HuH-7.5 (cell line): ENCODE results near the gene CFC1.
"Not testable (repeated sequence)": the region's sequence is repeated elsewhere in the genome, so short reads cannot be mapped to it uniquely, and the experiment has no call there.

Source experiments
- DNase-seq: peaks from one replicate; pipeline ENCODE4 v3.0.0; 2011; ENCODE audit warnings: low spot score

The CFC1 gene

DNA sequence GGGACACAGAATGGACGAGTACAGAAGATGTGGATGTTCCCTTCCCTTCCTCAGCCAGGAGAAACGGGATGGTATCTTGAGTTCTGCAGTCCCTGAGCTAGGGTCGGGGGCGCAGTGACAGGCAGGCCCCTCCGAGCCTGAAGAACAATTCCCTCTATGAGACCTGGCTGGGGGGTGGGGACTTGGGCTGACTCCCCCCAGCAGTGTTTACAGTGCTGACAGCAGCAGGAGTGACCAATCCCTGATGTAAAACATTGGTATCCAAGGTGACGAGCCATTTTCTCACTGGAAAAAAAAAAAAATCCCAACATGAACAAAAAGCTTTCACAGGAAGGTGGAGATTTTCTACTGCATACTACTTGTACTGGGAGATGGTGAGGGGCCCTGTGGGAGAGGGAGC, at the start of gene CFC1:
Gene CFC1 (minus strand): TSS at position 183 of the 400 bp plus-strand sequence. CDS start 288 bp downstream, outside the sequence.
- not testable (repeated sequence) for DNase-seq

DNA sequence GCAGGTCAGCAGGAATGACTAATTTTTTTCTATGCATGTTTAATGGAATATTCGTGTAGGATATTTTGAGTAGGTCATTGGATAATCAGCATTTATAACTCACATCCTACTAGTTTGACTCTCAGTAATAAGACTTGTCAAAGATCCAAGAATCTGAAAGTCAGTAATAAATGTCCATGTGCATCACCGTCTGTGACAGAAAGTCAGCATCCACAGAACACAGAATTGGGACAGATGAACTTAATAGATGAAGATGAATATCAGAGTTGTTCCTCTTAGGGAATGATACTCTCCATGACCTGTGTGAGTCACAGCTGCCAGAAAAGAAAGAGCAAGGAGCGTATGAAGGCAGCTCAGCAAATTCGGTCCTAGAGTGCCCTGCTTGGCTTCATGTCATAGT, 42.3 kb upstream of the CFC1 start:
- not testable (repeated sequence) for DNase-seq

DNA sequence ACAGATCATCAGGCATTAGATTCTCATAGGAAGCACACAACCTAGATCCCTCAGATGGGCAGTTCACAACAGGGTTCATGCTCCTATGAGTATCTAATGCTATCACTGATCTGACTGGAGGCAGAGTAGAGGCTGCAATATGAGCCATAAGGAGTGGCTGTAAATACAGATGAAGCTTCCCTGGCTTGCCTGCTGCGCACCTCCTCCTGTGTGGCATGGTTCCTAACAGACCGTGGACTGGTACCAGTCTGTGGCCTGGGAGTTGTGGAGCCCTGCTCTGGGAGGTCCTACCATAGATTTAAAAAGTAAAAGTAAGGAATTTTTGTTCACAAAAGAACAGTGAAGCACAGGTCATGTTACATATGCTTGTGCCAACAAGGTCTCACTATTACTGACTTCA, 39.6 kb upstream of the CFC1 start:
- DNase-seq: not testable (repeated sequence)

DNA sequence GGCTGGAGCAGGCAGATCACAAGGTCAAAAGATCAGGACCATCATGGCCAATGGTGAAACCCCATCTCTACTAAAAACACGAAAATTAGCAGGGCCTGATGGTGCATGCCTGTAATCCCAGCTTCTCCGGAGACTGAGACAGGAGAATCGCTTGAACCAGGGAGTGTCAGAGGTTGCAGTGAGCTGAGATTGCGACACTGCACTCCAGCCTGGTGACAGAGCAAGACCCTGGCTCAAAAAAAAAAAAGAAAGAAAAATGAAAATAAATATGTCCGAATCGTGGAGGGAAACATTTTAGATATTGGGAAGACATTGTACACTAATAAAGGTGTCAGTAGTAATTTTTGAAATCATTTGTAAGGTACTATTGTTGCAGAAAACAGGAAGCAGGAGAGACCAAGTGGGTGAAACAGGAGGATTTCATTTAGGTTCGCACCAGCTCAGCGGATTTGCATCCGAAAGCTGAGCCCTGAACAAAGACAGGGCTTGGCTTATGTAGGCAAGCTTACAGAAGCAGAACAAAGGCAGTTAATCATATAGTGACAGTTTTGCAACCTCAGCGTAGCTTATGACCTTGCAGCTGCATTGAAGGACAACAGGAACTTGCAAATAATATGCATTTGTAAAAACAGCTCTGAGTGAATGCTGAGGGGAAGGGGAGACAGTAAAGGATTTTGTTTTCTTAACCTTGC, 29.6 kb upstream of the CFC1 start:
- DNase-seq: not testable (repeated sequence)

DNA sequence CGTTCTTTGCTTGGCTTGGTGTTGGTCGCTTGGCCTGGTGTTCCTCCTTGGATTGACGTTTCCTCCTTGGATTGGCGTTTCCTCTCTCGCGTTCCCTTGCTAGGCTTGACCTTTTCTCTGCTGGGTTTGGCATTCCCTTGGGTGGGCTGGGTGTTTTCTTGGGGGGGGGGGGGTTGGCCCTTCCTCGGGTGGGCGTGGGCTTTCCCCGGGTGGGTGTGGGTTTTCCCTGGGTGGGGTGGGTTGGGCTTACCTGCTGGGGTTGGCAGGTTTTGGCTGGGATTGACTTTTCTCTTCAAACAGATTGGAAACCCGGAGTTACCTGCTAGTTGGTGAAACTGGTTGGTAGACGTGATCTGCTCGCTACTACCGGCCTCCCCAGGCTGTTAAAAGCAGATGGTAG, 11.8 kb upstream of the CFC1 start, which contains the start of gene POTEJ:
Gene POTEJ (plus strand): TSS at position 301 of the 400 bp plus-strand sequence. CDS start 93 bp downstream, at position 394.
- not testable (repeated sequence) for DNase-seq

DNA sequence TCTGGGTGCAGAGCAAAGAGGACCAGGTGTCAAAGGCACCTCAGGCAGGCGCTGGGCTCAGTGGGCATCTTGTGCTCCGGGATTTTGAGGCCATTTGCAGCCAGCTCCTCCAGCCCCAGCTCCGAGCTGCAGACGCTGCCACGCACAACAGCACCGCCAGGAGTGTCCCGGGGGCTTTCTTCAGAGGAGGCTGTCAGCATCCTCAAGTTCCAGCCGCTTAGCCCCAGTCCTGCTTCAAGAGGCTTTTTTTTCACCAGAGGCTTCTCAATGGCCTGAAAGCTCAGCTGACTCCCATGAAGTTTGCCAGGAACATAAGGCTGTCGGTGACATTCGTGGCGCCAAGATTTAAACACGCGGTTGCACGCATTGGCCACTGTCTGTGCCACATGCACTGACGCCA, 11.1 kb upstream of the CFC1 start:
- not testable (repeated sequence) for DNase-seq

DNA sequence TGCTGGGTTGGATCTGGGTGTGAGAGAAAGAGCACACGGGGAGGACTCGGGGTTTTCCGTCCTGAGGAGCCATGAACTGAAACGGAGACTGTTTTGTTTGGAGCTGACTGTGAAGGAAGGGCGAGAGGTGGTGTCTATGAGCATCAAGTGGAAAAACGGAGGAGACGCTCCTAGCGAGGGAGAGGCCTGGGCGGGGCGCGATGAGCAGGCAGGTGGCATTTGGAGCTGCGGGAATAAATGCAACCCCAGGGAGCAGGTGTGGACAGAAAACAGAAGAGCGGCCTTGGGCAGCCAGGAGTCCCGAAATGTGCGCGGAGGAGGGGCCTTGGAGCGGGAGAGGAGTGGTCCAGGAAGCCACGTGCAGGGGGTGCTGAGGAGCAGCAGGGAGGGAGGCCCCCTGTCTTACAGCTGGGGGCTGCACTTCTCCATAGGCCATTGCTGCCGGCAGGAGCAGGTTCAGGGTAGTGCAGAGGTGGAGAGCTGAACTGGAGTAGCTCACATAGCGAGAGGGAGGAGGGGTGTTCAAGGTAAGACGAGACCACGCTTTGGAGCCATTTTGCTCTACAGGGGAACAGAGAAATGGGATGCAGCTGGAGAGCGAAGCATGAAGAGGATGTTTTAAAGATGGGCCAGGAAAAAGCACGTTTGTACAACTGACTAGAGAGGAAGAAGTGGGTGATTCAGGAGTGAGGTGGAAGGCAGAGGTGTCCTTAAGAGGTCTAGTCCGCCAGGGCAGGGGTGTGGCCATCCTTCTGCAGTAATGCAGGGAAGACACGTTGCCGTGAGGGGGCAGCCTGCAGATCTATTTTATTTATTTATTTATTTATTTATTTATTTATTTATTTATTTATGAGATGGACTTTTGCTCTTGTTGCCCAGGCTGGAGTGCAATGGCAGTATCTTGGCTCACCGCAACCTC, 9.9 kb upstream of the CFC1 start:
- DNase-seq: not testable (repeated sequence)

DNA sequence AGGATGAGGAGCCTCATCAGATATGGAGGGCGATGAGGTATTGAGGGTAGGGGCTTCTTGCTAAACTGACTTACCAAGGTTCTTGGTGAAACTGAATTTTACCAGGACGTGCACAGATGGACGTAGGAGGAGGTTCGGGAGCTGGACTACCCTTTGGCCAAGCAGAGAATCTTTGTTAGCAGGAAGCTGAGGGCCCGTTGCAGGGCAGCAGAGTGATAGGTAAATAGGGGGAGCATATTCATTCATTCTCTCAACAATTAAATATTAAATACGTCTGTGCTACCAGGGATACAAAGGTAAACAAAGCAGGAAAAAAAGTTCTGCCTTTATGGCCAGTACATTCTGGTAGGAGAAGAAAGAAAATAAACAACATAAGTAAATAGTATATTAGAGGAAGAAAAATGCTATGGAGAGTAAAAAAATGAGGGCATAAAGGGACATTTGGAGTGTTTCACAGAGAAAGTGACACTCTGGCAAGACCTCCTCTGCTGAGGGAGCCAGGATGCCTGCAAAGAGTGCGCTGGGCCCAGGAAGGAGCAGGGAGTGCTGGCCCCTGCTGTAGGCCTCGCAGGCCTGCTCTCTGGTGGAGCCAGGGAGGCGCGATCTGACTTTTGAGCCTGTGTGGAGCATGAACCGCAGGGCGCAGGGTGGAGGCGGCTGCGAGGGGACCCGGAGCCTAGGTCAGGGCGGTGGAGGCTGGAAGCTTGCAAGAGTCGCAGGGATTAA, 9.1 kb upstream of the CFC1 start:
- DNase-seq: not testable (repeated sequence)

DNA sequence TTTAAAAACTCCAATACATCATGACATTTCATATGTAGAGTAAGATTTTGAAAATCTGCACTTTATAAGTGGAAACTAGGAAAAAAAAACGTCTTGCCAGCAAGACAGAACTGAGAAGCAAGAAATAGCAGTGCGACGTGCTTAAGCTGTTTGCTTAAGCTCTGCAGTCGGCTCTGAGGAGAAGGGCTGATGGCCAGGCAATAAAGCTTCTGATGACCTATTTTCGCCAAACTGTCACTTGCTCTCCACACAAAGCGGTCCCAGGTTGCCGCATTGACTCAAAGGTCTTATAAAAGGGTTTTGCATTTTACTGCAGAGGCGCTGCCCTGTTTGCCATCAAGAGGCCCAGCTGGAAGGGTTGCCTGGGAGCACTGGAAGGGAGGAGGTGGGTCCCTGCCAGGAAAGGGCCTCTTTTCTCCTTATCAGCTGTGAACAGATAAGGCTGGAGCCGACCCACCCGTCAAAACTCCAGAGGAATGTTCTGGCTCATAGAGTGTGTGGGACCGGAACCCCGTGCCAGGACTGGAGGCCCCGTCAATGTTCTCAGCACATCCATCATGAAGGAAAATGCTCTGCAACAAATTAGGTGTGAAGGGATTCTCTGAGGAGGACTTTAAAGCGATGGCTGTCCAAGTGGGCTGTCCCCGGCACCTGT, 2.4 kb upstream of the CFC1 start:
- DNase-seq: not testable (repeated sequence)

DNA sequence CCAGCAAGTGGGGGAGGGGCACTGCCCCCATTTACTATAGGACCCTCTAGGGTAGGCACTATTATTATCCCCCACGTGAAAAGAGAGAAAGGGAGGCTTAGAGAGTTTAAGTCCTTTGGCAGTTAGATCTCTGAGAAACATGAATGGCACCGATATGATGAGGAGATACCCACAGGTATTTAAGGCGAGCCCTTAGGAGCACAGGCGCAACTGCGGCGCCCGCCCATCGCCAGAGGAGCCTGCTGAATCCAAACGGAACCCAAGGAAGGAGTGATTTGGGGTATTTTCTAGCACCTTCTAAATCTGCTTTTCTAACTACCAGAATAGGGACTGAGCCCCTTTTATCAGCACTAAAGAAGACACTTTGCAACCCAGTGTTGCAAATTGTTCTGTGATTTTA, 551 bp upstream of the CFC1 start:
- not testable (repeated sequence) for DNase-seq

DNA sequence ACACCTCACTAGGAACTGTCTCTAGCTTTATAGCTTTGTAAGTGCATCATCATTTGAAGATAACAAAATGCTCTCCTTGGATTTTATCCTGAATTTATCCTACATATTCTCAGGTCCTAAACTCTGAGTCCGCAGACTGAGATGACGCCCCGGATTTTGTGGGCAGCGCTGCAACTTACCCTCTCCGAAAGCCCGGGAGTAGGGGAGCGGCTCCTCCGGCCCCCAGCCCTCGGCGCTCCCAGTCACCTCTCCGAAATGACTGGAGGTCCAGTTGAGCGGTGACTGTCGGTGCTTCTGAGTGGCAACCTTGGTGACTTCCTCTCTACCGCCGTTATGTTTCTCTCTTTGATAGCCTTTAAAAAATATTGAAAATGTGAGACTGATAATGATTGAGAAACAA, 912 bp downstream of the CFC1 start:
- DNase-seq: not testable (repeated sequence)

DNA sequence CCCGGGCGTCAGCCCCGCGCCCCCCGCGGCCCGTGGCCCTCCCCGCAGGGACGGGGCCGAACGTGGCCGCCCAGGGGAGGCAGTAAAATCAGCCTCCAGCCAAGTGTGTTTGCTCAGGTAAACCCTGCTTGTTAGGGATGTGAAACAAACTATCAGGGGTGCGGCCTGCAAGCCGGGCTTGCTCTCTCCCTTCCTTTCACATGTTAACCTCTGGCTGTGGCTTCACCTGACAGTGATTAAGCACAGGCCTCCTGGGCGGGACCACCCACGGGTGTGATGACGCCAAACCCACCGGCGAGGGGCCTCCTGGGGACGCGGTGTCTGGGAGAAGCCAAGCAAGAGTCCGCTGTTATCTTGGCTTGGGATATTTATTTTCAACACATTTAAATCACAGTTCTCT, 1.4 kb downstream of the CFC1 start:
- not testable (repeated sequence) for DNase-seq

DNA sequence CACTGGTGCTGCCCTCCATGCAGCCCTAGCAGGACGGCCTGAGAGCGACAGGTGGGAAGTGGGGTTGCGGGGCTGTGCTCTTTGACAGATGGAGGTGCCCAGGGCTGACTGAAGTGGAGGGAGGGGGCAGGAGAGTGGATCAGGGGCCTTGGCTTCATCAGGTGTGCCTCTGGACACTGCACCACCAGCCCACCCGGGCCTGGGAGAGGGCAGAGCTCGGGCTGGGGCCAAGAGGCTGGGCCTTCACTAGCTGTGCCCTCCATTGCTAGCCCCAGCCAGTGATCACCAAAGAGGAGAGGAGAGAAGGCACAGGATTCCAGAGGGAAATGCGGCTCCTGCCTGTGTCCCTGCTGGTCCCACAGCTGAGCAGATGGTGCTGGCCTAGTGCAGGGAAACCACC, 2.6 kb downstream of the CFC1 start:
- not testable (repeated sequence) for DNase-seq

DNA sequence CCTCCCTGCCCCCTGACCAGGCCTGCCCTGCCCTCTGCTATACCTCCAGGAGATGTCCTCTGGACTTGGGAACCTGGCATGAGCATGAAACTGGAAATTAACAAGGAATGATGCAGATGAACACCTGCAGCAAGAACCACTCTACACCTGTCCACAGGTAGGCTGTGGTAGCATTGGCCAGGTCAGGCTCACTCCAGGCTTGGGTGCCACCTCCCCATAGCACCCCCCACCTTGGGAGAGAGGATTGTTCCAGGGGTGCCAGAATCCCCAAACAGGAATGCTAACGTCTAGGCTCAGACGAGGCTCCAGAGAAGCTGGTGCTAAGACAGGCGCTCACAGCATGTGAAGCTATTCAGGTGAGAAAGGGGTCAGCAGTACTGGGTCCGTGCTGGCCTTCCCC, 5.4 kb downstream of the CFC1 start:
- DNase-seq: not testable (repeated sequence)

DNA sequence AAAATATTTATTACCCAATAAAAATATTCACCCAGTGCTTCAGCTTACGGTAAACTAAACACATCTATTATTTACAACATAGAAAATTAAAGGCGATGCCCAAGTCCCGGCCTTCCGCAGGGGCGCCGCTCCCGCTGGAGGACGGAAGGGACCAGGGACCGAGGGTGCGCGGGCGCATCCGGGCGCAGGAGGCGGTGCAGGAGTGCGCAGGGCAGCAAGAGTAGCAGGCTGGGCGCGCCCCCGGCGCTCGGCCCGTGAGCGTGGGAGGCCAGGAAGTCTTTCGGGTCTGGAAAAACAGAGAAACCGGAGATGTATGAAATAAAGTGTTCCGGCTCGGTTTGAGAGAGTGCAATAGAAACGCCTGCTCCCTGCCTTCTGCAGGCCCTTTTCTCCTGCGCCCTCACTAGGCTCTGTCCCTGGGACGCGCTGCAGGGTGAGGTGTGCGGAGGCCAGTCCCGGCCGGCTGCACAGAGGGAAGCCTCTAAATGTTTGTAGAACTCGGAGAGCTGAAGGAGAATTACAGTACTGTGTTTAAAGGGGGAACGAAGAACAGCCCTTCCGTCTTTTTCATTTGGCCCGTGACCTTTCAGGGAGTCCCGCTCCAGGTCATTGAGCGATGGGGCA, 6.5 kb downstream of the CFC1 start:
- not testable (repeated sequence) for DNase-seq

DNA sequence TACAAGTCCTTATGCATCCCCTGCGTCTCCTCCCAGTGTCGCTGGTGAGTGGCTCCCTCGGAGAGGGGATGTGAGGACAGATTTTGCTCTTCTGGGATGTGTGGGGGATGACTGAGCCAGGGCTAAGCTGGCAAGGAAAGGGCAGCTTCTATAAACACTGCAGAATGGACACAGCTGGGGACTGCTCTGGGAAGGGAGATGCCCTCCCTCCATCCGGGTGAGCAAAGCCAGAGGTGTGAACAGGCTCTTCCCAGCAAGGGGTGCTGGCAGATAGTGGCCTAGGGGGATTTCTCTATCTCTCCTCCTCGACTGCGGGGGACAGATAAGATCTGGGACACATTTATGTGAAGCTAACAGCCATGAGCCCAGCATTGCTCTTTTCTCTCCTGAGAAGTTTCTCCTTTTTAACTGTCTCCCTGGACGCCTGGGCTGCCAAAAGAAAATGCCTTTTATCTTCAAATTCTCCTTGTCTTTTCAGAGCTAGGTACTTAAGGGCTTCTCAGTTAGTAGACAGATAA, 8.5 kb downstream of the CFC1 start:
- DNase-seq: not testable (repeated sequence)

DNA sequence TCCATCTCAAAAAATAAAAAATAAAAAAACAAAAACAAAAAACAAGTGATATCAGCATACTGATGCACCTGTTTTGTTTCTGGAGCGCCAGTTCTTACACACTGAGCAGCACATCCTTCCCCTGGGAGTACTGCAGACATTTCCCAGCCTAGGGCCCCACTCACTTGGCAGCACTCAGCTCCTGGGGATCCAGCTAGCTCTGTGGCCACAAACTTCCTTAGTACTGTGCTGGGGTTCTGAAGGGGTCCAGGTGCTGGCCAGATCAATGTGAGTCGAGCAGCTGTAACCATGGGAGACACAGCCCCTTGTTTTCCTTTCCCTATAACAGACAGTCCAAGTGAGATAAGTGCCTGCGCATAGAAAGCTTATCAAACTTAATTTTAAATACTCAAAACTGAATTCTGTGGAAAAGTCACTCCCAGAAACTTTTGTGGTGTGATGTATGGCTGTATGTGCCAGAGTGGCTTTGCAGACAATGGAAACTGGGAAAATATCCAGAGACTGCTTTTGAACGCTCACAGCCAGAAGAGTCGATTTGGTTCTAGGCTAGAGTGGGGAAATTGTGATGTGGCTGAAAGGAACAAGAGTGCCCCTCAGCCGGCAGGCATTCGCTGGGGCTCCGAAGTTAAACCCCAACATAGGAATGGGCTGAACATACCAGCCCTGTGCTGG, 9.1 kb downstream of the CFC1 start:
- not testable (repeated sequence) for DNase-seq

DNA sequence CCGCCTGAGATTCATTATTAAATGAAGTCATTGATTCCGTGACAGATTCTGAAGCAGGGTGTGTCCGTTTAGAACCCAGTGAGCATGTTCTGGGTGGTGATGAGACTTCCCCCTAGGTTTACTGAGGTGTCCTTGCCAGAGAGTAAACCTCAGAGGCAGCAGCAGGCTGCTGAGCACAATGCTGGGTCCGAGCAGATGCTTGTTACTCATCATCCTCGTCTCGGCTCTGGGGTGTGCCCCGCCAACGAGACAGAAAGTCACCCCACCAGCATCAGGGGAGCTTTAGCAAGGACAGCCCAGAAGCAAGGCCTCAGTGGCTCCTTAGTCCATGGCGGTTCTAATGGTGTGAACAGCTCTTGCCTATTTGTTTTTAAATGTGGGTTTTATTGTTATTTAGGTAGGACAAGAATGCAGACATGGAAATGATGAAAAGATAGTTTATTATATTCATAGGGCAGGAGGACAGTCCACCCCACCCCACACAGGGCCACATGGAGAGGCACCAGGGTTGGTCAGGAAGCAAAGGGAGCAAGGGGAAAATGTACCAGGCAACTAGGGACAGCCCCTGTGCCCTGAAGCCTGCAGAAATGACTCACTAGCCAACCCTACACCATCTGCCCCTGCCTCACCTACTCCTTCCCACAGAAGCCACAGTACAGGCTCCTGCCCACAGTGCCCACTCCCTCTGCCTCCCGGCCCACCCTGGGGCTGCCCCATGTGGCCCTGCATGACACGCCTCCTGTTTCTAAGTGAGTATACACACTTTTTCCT, 10.5 kb downstream of the CFC1 start:
- DNase-seq: not testable (repeated sequence)

DNA sequence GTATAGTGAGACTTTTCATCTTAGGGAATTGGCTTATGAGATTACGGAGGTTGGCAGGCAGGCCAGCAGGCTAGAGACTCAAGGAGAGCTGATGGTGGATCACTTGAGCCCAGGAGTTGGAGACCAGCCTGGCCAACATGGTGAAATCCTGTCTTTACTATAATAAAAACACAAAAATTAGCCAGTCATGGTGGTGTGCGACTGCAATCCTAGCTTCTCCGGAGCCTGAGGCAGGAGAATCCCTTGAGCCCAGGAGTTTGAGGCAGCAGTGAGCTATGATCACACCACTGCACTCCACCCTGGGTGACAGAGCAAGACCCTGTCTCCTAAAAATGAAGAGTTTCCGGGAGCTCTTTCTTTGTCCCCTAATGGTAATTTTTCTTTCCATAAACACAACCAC, 14.6 kb downstream of the CFC1 start:
- not testable (repeated sequence) for DNase-seq

DNA sequence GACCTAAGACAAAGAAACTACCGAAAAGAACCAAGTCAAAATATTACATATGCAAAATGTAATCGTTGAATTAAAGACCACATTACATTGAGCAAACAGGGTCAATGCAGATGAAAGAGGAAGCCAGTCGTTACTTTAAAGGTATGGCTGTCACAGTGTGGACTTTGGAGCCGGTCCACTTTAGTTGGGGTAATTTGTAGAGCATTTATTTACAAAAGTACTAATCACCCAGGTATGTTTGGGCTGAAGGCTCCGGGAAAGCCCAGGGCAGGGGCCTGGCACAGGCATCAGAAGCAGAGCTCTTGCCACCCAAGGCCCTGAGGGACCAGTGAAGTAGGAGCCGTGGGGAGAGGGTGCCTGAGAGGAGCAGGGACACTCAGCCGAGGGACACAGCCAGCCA, 15.8 kb downstream of the CFC1 start:
- not testable (repeated sequence) for DNase-seq
